Putamen (tissue), 1 donor: ENCODE results near the gene SNED1.

Source experiments
- DNase-seq: peaks from one replicate; pipeline ENCODE4 v3.0.0-alpha.2; 2016; ENCODE audit warnings: low spot score

SNED1 gene

DNA sequence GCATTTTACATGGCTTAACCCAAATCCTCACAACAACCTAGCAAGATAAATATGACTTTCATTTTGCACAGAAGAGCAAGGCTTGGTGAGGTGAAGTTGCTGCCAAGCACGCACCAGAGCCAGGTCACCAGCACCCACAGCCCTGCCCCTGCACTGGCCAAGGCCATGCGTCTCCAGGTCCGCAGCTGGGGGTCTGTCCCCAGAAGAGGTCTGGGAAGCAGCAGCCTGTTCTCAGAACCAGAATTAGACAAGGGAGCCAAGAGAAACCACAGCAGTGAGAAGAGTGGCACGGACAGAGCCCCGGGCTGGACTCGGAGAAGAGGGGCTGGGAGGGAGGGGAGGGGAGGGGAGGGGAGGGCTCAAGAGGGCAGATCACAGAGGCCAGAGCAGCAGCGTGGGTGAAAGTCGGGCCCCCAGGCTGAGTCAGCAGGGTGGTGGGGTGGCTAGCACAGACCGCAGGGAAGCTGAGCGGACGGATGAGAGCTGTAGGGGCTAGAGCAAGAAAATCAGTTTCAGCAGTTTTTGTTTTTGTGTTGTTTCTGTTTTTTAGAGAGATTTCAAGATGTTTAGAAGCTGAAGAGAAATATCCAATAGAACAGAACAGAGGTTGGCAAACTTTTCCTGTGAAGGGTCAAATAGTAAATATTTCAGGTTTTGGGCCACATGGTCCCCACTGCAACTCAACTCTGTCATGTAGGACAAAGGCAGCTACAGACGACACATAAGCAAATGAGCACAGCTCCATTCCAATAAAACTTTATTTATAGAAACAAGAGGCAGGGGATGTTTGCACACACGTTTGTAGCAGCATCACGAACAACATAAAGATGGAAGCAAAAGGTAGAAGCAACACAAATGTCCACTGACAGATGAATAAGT, 111.0 kb downstream of the SNED1 start:
- DNase-seq: no peak

DNA sequence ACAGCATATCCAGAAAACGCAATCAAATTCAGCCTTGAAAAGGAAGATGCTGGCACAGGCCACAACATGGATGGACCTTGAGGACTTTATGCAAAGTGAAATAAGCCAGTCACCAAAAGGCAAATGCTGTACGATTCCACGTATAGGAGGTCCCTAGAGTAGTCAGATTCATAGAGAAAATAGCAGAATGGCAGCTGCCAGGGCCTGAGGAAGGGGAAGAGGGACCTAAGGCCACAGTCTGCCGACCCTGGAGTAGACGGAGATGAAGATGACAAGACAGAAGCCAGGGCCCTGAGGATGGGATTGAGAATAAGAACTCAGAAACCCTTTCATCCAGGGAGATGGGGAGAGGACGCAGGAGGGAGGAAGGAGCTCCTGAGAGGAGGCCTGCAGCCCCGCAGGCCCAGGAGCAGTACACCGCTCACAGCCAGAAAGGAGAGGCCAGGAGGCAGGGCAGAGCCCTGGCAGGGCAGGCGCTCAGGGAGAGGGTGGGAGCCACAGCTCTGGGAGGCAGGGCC, 111.7 kb downstream of the SNED1 start:
- DNase-seq: no peak

DNA sequence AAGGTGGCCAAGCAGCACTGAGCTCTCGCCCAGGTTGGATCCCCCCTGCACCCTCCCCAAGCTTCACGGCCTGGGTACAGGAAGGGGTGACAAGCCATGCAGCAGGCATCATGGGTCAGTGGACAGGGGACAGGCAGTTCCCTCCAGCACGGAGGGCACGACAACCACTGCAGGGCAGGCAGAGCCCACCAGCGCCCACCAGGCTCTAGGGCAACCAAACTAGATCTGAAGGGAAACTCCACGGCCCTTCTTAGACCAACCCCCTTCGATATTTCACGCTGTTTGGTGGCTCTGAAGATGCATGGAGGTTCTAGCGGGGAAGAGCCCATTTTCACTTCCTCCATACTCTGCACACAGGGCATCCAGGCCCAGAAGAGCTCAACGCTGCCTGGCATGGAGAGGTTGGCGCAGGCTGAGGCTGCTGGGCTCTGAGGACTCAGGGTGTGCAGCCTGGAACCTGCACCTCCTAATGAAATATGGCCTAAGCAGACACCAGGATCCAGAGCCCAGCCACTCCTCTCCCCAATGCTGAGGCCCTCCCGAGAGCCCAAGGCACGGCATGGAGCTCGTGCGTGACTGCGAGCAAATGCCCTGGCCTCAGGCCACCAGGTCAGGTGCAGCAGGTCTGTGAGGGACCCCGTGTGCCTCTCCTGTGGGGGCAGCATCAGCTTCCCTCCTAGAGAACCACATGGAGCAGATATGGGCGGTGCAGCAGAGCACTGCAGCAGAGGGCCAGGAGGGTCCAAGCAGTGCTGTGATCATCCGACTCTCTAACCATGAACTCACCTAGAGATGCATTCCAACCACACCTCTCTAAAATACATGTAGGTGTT, 112.4 kb downstream of the SNED1 start:
- no peak for DNase-seq

DNA sequence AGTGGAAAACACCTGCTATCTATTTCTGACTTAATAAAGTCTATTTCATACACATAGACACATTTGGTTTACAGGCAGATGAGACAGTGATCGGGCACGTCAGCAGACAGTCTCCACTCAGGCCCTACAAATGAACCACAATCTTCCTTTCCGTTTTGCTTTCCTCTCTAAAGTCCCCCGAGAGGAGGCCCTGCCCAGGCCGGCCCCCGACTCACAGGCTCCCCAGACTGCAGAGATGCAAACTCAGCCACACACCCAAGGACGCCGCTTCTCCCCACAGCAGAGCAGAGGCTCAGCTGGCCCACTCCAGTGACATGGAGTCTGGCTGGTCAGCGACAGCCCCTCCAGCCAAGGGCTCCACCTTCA, 113.0 kb downstream of the SNED1 start:
- no peak for DNase-seq

DNA sequence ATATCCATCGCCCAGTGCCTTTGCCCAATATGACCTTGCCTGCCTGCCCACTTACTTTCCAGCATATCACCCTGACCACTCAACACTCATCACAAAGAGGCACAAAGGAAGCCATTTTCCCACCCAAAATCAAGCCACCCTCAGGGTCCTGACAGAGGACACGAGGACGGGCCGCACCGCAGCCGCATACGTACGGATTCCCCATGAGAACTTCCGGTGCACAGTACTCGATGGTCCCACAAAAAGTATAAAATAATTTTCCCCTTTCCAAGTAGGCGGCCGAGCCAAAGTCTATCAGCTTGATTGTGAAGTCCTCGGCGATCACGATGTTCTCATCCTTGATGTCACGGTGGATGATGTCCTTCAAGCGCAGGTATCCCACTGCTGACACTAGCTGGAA, 113.6 kb downstream of the SNED1 start:
- DNase-seq: no peak

DNA sequence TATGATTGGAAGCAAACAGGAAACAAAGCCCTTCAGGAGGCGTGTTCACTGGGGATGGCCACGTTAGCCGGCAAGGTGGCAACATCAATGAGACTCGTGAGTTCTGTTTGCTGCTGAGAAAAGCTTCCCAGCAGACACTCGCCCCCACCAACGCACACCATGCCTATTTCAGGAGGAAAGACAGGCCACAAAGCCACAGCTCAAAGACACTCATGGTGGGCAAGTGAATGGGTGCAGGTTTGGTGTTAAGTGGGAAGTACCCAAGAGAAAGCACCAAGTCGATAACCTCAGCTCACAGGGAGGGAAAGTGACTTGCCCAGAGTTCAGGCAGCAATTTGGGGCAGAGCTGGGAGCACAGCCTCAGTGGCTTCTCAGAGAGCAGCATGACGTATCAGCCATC, 114.2 kb downstream of the SNED1 start:
- DNase-seq: no peak

DNA sequence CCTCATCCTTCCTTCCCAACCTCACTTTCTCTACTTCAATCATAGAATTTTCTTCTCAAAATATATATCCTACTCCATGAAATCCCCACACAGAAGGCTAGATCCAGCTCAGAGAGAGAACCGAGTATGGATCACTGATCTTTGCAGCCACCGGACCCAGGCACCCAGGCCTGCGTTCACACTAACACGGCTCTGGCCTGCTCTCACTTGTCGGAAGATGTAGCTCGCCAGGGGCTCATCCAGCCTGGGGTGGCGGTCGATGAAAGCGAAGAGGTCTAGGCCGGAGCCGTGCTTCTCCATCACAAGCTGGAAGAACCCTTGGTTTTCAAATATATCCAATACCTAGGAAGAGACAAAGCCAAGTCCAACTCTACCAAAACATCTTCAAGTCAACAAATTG, 116.4 kb downstream of the SNED1 start:
- no peak for DNase-seq

DNA sequence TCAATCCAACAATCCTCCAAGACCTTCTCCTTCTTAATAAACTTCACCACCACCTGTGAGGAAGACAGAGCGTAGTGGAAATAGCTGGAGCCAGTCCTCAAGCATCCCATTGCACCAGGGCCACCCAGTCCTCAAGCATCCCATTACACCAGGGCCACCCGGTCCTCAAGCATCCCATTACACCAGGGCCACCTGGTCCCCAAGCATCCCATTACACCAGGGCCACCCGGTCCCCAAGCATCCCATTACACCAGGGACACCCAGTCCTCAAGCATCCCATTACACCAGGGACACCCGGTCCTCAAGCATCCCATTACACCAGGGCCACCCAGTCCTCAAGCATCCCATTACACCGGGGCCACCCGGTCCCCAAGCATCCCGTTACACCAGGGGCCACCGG, 116.9 kb downstream of the SNED1 start:
- DNase-seq: no peak

DNA sequence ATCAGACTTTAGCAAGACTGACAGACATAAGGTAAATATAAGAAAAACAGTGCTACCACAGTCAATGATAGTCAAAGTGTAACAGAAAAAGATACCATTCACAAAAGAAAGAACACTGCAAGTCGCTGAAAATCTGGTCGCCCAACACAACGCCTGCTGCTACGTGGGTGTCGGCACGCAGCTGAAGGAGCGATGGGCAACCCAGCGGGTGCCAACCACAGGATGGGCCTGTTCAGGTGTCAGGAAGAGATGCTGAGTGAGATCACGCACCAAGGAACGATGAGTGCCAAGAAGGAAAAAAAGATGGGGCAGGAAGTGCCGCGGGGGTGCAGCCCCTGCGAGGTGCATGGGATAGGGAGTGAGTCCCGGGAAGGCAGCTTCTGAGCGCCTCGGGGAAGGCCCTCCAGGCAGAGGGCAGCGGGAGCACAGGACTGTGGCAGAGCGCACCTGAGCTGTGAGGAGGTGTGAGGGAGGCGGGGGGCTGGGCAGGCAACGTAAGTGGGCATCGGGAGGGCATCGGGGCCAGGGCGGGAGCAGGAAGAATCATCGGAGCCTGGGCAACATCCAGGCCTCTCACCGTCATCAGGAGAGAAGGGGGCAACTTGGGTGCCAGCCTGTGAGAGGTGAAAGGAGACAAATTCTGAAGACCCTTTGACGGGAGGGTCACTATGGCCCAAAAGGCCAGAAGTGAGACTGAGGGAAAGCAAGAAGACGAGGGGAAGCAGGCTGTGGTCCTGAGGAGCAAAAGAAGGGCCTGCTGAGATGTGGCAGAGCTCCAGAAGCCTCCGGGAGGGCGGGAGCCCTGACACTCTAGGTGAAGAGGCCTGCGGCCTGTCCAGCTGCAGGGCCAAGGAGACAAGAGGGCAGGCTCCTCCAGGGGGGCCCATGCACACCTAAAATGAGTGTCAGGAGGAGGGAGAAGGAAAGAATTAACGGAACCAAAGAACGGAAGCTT, 118.5 kb downstream of the SNED1 start:
- DNase-seq: no peak

DNA sequence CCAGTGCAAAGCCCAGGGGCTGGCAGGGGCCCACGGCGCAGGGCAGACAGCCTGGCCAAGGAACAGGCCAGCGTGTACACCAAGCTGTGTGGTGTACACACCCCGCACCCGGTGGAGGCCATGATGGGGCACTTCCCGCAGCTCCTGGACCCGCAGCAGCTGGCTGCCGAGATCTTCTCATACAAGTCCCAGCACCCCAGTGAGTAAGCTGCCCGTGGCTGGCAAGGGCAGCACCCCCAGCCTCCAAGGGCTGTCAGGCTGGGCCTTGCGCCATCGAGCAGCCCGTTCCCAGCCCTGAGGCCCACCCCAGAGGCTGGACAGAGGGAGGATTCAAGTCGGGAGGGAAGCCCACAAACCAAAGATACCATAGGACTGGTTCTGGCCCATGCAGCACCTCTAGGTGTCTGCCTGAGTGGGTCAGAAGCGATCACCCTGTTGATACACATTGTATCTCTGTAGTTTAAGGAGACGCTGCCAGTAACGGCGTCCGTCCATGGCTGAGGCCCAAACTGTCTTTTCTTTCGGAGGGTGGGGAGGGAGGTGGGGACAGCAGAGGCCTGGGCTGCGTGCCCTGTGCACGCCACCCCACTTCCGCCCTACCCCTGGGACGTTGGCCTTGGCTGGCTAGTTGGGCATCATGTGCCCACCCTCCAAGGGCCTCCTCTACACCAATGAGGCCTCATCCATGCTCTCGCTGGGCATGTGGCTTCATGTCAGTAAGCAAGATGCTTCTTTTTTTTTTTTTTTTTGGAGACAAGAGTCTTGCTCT, 120.5 kb downstream of the SNED1 start:
- no peak for DNase-seq

DNA sequence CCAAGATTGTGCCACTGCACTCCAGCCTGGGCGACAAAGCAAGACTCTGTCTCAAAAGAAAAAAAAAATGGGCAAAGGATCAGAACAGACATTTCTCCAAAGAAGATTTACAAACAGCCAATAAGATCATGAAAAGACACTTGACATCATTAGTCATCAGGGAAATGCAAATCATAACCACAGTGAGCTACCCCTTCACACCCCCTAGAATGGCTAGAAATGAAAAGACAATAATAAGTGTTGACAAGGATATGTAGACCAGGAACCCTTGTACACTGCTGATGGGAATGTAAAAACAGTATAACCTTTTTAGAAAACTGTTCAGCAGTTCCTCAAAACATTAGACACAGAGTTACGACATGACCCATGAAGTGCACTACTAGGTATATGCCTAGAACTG, 122.0 kb downstream of the SNED1 start:
- no peak for DNase-seq

DNA sequence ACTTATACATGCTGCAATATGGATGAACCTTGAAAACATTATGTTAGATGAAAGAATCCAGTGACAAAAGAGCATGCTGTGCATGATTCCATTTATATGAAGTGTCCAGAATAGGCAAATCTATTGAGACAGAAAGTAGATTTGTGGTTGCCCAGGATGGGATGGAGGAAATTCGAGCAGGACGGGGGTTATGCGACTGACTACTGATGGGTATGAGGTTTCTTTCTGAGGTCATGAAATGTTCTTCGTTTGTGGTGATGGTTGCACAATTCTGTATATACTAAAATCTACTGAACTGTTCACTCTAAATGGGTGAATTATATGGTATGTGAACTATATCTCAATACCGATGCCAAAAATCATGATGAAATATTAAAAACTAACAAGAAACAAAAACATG, 122.6 kb downstream of the SNED1 start:
- no peak for DNase-seq

DNA sequence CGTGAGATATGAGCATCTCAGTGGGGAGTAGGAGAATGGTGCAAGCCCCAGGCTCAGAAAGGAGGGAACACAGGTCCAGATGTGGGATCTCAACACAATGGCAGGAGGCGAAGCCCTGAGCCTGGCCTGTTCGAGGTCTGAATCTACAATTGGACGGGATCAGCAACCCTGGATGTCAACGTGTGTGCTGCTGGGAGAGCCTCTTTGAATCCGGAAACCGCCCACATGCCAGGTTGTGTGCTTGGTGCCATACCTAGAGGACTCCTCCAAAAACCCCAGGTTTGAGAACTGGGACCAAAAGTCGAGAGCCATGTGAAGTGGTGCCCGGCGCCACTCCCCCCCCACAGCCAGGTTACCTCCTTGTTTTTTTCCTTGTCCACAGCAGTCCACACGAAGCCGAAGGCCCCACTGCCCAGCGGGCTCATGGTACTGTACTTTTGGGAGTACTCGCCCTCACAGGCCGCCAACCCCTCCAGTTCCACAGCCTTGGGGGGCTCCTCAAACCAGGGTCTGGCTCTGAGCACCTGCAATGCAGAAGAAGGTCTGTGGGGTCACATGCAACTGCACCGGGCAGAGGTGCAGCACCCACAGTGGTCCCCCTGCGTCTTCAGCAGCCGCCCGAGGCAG, 124.1 kb downstream of the SNED1 start:
- no peak for DNase-seq

DNA sequence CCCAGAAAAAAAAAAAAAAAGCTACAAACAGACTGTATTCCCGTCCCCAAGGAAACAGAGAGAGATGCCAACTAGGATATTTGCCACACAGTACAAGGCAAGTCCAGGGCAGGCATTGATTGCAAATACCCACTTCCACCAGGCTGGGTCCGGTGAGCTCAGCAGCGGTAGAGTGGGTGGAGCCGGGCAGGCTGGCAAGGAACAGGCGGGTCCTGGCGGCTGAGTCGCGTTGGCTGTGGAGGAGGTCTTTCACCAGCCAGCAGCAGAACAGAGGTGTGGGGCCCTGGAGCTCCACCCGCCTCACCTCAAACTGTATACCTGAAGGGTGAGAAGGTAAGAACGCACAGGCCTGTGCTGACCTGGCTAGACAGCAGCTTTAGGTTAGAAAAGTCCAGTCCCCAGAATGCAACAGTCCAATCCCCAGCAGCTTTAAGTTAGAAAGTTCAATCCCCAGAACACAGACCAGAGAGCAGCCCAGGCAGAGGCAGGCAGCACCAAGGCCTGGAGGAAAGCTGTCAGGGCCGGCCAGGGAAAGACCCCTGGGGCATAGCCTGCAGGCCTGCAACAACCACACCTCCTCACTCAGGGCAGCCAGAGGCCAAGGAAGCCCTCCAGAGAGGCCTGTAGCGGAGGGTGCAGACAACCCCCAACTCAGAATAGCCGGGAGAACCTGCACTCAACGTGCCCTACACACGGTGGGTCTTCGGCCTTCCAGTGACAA, 125.6 kb downstream of the SNED1 start:
- peak; percentile 12 for DNase-seq

DNA sequence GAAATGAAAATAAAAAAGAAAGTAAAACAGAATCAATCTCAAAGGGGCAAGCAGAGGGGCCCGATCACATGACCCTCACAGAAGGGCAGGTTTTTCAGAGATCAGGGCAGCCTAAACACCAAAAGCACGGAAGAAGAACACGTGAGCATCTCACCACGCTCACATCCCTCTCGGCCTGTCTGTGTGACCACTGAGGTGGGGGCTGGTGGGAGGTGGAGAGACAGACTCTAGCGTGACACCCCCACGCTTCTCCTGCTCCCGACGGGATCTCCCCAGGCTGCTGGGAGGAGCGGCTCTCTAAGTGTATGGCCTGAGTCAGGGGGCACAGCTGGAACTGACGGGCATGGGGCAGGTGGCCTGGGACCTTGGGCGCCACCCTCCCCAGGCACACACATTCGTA, 127.2 kb downstream of the SNED1 start:
- no peak for DNase-seq

DNA sequence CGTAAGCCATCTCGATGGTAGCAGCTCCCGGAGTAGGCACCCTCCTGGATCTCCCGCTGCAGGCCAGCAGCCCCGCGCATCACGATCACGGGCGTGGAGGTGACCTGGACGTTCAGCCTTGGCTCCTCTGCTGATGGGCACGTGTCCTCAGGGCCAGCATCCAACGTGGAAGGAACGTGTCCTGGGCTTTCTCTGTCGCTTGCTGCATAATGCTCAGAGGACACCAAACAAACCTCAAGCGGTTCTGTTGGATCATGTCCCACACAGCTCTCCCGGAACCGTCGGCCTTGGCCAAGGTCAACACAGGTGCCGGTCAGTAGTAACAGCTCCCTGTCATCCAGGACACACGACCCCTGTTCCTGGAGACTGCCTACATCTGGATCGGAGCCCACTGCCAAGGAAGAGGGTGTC, 127.8 kb downstream of the SNED1 start:
- DNase-seq: no peak

DNA sequence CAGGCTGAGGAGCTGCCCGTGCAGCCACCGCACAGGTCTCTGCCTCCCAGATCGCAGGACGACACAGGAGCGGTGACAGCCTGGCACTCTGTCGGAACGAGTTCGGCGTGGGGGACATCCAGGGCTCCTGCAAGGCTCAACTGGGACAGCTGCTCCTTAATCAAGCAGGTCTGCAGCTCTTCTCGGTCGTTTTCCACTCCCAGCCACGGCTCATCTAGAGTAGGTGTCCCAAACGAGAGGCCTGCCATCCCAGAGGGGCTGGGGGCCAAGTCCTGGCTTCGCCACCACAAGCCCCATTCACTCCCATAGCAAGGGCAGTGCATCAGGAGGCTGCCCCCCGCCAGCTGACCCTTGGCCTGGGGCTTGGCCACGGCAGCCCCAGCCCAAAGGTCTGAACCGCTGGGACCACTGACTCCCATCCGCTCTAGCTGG, 128.4 kb downstream of the SNED1 start:
- DNase-seq: no peak

DNA sequence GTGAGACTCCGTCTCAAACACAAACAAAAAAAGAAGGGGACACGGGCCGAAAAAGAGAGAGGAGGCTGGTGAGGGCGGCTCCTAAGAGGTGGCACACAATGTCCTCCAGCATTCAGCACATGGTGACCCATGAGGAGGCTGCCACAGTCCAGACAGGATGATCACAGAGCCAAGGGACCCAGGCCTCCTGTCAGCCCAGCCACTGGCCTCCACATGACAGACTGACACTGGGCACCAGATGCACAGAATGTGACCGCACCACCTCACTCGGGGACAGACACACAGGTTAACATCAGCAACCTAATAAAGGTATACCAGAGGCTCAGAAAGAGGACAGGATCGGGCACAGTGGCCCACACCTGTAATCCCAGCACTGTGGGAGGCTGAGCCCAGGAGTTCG, 129.8 kb downstream of the SNED1 start:
- DNase-seq: no peak

DNA sequence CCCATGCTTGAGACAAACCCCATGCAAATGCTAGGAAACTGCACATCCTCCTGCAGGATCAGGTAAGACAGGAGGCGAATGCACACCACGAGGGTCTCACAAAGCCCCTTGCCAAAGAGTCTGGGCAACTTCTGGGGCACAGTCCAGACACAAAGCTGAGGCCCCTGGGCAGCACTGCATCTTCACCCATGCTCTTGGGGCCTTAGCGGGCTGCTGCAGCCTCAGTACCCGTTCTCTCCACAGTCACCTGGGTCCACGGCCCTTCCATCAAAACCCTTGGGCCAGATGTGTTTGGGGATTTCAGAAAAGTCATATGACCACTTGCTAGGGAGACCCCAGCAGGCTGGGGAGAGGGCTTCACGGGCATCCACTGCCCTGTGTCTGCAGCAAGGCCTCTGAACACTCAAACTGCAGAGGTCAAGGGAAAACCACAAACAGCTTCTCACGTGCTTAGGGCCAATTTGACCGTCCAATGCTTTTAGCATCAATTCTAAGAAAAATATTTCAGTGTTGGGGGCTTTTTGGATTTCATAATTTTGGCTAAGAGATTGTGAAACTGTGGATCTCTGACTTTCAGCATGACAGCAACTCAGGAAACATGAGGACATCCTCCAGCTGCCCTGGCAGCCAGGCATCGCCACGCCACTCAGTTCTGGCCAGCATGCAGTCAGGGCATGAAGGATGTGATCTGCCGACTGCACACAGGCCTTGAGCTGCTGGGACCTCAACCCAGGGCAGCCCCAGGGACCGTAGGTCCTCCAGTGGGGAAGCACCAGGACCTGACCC, 130.9 kb downstream of the SNED1 start:
- DNase-seq: no peak
